ENCODE results near the gene TMEM183A. TPM values are rescaled to one million over a fixed set of nuclear protein-coding genes. Genes with fewer than 3 reads are reported as not detected.

Gene TMEM183A
- total and polyA plus RNA-seq, 7 donors, result 71.7 to 108 (median 79.9) TPM

DNA sequence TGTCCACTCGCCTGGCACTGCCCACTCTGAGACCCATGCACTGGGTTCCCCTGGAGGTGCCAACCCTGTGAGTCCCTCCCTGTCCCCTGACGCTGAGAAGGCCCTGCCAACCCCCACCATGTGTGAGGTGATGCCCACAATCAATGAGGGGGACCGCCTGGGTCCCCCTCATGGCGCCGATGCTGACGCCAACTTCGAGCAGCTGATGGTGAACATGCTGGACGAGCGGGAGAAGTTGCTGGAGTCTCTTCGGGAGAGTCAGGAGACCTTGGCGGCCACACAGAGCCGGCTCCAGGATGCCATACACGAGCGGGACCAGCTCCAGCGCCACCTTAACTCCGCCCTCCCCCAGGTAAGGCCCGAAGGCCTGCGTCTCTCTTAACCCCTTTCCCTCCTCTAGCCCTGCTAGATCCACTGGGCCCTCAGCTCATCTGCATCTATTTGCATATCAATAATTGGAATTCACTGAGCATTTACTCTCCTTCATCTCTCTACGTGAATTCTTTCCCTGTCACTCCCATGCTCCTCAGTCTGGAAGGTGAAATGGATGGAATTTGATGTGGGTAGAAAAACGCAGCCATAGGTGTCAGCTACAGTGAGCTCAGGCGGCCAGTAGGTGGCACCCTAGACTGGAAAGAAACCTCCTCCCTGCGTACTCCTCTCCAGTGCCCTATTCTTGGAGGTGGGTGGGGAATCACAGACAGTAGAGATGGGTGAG, 31.9 kb downstream of the TMEM183A start:
- Histone ChIP-seq H3K4me3 (no peak overlapping the region), H3K27ac (peak overlapping the region; percentile 63 to 88 (median 76))
- WGBS, 2 donors, result 45 to 62% methylated on average over 22 of the region's 22 CpGs

DNA sequence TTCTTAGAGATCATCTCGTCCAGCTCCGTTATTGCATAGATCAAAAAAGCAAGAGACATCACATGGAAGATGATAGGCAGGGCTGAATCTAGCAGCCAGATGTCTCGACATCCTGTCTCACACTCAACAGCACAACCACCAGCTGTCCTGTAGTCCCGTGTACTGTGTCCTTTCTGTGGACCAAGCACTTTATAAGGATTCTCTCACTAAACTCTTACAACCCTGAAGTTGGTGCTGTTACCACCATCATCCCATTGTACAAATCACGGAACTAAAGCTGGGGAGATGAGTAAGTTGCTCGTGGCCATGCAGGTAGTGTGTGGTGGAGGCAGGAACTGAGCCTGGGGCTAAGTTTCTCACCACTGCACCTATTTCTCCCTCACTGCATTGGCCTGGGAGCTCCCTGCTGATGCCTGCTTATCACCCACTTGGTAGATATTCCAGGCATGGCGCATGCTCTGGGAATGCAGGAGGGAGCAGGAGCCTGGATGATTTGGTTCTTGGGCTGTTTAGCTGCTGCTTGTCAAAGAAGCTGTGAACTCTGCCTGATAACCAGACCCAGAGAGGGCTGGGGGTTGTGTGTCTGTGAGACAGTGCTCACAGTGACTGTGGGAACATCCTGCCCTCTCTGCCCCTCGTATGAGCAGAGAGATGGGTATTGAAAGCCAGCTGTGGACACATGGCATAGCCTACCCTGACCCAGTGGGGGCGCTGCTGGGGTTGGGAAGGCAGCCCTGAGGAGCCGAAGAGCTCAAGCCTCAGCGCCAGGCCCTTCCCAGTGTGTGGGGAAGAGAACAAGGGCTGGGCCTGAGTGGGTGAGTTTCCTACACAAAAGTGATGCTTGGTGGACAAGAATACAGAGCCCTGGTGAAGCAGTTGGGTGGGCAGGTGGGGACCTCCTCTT, 32.7 kb downstream of the TMEM183A start:
- no peak overlapping the region for H3K27ac ChIP-seq
- TF ChIP-seq, protein P1, sequence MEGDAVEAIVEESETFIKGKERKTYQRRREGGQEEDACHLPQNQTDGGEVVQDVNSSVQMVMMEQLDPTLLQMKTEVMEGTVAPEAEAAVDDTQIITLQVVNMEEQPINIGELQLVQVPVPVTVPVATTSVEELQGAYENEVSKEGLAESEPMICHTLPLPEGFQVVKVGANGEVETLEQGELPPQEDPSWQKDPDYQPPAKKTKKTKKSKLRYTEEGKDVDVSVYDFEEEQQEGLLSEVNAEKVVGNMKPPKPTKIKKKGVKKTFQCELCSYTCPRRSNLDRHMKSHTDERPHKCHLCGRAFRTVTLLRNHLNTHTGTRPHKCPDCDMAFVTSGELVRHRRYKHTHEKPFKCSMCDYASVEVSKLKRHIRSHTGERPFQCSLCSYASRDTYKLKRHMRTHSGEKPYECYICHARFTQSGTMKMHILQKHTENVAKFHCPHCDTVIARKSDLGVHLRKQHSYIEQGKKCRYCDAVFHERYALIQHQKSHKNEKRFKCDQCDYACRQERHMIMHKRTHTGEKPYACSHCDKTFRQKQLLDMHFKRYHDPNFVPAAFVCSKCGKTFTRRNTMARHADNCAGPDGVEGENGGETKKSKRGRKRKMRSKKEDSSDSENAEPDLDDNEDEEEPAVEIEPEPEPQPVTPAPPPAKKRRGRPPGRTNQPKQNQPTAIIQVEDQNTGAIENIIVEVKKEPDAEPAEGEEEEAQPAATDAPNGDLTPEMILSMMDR (IDR thresholded peaks at IDR 0.05), result no peak
- no peak for DNase-seq
- H3K9me3 ChIP-seq, result no peaks in the 10 kb centered on the region
- intact Hi-C loops (cut with DNase I), result loop anchor here (1.0 to 2.0 kb wide), 3 partner anchors 81 to 176 kb away; no protein-coding TSS in a partner anchor
- H3K27me3 ChIP-seq, result no peaks in the 10 kb centered on the region
- H3K36me3 ChIP-seq, result no peaks in the 10 kb centered on the region
- 50 to 58% methylated on average over 11 of the region's 11 CpGs for WGBS, 2 donors
- no peak overlapping the region for H3K4me3 ChIP-seq
- peaks cover 0 to 34% (median 25%) of the 10 kb centered on the region in 4 donors for H3K4me1 ChIP-seq

More for the DNA sequence above, 31.9 kb downstream of the TMEM183A start:
- DNase-seq, result peak; percentile 85
- no peaks in the 10 kb centered on the region for H3K36me3 ChIP-seq
- H3K4me1 ChIP-seq, result peaks cover 0 to 34% (median 25%) of the 10 kb centered on the region in 4 donors
- H3K27me3 ChIP-seq, result no peaks in the 10 kb centered on the region
- H3K9me3 ChIP-seq, result no peaks in the 10 kb centered on the region
- intact Hi-C loops (cut with DNase I), result loop anchor here (1.0 to 2.0 kb wide), 3 partner anchors 82 to 177 kb away; no protein-coding TSS in a partner anchor
- TF ChIP-seq POLR2A (IDR thresholded peaks at IDR 0.05) (no peak), POLR2AphosphoS5 (IDR thresholded peaks at IDR 0.05) (no peak), EP300 (IDR thresholded peaks at IDR 0.05) (no peak)
- TF ChIP-seq, protein P1 (IDR thresholded peaks at IDR 0.05), result peak; percentile 82 to 92 (median 87)

DNA sequence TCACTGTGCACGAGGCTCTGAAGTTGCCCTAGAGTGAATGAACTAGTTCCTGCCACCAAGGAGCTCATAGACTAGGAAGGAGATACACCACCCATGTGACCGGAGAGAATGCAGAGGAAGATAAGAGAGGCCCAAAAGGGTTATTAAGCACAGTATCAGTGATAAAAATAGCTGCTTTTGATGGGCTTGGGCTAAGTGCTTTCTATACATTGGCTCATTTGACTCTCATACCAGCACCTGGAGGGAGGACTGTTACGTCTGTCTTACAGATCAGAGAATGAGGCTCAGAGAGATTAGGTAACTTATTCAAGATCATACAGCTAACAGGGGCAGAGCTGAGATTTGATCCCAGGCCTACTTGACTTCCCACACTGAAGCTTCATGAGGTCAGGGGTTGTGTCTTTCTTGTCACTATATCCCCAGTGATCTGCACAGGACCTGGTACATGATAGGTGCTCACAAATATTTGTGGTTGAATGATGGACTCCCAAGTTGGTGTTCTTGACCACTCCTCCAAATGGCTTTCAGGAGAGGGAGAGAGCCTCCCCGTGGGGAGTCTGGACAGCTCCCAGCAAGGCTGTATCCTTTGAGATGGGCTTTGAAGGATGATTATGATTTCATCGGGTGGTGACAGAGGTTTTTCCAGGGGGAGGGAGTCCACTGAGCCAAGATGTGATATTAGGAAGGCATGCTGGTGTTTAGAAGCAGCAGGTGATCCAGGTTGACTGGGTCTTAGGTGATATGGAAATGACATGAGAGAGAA, 33.5 kb downstream of the TMEM183A start:
- TF ChIP-seq POLR2AphosphoS5 (IDR thresholded peaks at IDR 0.05), result no peak
- no peak for TF ChIP-seq EP300 (IDR thresholded peaks at IDR 0.05)
- TF ChIP-seq POLR2A (IDR thresholded peaks at IDR 0.05), result no peak
- TF ChIP-seq, protein P1 (IDR thresholded peaks at IDR 0.05), result no peak
- DNase-seq, result no peak
- H3K9me3 ChIP-seq, result no peaks in the 10 kb centered on the region
- WGBS, 2 donors, result 48 to 54% methylated on average over 5 of the region's 5 CpGs
- H3K27ac ChIP-seq, result no peak overlapping the region
- no peaks in the 10 kb centered on the region for H3K36me3 ChIP-seq
- peaks cover 0 to 34% (median 25%) of the 10 kb centered on the region in 4 donors for H3K4me1 ChIP-seq
- no peaks in the 10 kb centered on the region for H3K27me3 ChIP-seq
- intact Hi-C loops (cut with DNase I), result no loop called here
- no peak overlapping the region for H3K4me3 ChIP-seq

DNA sequence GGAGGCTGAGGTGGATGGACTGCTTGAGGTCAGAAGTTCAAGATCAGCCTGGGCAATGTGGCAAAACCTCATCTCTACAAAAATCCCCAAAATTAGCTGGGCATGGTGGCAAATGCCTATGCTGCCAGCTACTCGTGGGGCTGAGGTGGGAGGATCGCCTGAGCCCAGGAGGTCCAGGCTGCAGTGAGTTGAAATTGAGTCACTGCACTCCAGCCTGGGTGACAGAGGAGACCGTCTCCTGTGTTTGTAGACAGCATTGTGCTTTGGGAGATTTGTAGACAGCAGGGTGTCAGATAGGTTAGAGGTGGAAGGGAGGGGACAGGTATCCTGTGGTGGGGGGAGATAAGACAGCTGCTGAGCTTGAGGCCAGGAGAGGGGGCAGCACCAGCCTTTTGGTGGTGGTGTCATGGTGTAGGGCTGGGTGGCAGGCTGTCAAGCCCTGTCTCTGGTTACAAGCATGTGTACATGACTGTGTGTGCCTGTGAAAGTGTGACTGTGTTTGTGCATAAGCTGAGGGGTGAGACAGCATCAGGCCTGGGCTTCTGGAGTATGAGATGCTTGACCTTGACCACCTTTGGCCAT, 34.3 kb downstream of the TMEM183A start:
- no peaks in the 10 kb centered on the region for H3K36me3 ChIP-seq
- H3K4me1 ChIP-seq, result peaks cover 0 to 36% (median 26%) of the 10 kb centered on the region in 4 donors
- intact Hi-C loops (cut with DNase I), result no loop called here
- no peak for DNase-seq
- no peak overlapping the region for H3K4me3 ChIP-seq
- WGBS, 2 donors, result 81 to 84% methylated on average over 3 of the region's 3 CpGs
- no peak overlapping the region for H3K27ac ChIP-seq
- TF ChIP-seq POLR2A (IDR thresholded peaks at IDR 0.05) (no peak), EP300 (IDR thresholded peaks at IDR 0.05) (no peak), POLR2AphosphoS5 (IDR thresholded peaks at IDR 0.05) (no peak)
- TF ChIP-seq, protein P1 (IDR thresholded peaks at IDR 0.05), result no peak
- H3K27me3 ChIP-seq, result no peaks in the 10 kb centered on the region
- H3K9me3 ChIP-seq, result no peaks in the 10 kb centered on the region

All from sigmoid colon (tissue), 7 donors.